Naive thymus-derived CD4-positive, alpha-beta T cell (primary cell): ENCODE data around the gene NPLOC4. TPM values are rescaled to one million over a fixed set of nuclear protein-coding genes. Genes with fewer than 3 reads are reported as not detected.

Experiments used
- ATAC-seq: fragments of 150-1000 bp; cut with Tn5 transposase; 2 replicates; pipeline ENCODE4 v1.10.0; 2021; ENCODE audit warnings: mild to moderate bottlenecking, moderate library complexity
- CTCF ChIA-PET: fragments of 350-600 bp; sonication (Branson Sonifier 250); formaldehyde crosslinking; loops from one replicate; lab custom pipeline; 2021; ENCODE audit warnings: antibody characterized with exemption; lab: Charles Lee
- POLR2A ChIA-PET: fragments of 350-600 bp; sonication (Branson Sonifier 250); formaldehyde crosslinking; loops from one replicate; lab custom pipeline; 2021; ENCODE audit warnings: antibody characterized with exemption, inconsistent platforms; lab: Charles Lee
- DNase-seq, 9 donors: peaks; one replicate each; pipeline versions ENCODE4 v3.0.0 to v3.0.0-alpha.2; 2020 to 2022; ENCODE audit warnings: mixed read lengths in 1 of 9
- H3K27ac ChIP-seq: one replicate; pipeline ENCODE4 v1.7.0; 2013; ENCODE audit warnings: mild to moderate bottlenecking, low read depth, low read length, moderate library complexity
- H3K27me3 ChIP-seq, 2 donors: one replicate each; pipeline ENCODE4 v1.7.0; 2013; ENCODE audit warnings: low read length in 2 of 2, mild to moderate bottlenecking in 2 of 2, moderate library complexity in 2 of 2; ENCODE audit not compliant: control insufficient read depth in 2 of 2, insufficient read depth in 2 of 2
- H3K36me3 ChIP-seq, 3 experiments: 1 replicate in 2 of 3; 2 replicates in 1 of 3; pipeline ENCODE4 v1.7.0; 2013; ENCODE audit warnings: low read length in 3 of 3, mild to moderate bottlenecking in 3 of 3, moderate library complexity in 1 of 3; ENCODE audit not compliant: insufficient read depth in 3 of 3, control insufficient read depth in 2 of 3
- H3K4me1 ChIP-seq, 2 donors: one replicate each; pipeline ENCODE4 v1.7.0; 2013; ENCODE audit warnings: low read length in 2 of 2, mild to moderate bottlenecking in 2 of 2, moderate library complexity in 1 of 2; ENCODE audit not compliant: control insufficient read depth in 2 of 2, insufficient read depth in 2 of 2
- H3K4me3 ChIP-seq: 2 replicates; pipeline ENCODE4 v1.7.0; 2013; ENCODE audit warnings: mild to moderate bottlenecking, low read length
- H3K9me3 ChIP-seq, 3 experiments: 1 replicate in 2 of 3; 2 replicates in 1 of 3; pipeline ENCODE4 v1.7.0; 2013; ENCODE audit warnings: low read length in 3 of 3; ENCODE audit not compliant: control insufficient read depth in 2 of 3
- H3K27ac Mint-ChIP-seq, 9 donors: one replicate each; pipeline ENCODE4 v1.8.0; 2020 to 2022; ENCODE audit warnings: mixed read lengths in 9 of 9, mild to moderate bottlenecking in 8 of 9, moderate library complexity in 5 of 9, inconsistent platforms in 2 of 9
- H3K27me3 Mint-ChIP-seq, 5 donors: one replicate each; pipeline ENCODE4 v1.8.0; 2021 to 2022; ENCODE audit warnings: mixed read lengths in 5 of 5, mild to moderate bottlenecking in 1 of 5
- H3K36me3 Mint-ChIP-seq, 5 donors: one replicate each; pipeline ENCODE4 v1.8.0; 2020 to 2022; ENCODE audit warnings: mixed read lengths in 5 of 5, mild to moderate bottlenecking in 3 of 5, inconsistent platforms in 1 of 5
- H3K4me1 Mint-ChIP-seq, 7 donors: one replicate each; pipeline ENCODE4 v1.8.0; 2020 to 2022; ENCODE audit warnings: mixed read lengths in 7 of 7, mild to moderate bottlenecking in 3 of 7, inconsistent platforms in 1 of 7
- H3K4me3 Mint-ChIP-seq, 10 donors: one replicate each; pipeline ENCODE4 v1.8.0; 2020 to 2022; ENCODE audit warnings: mild to moderate bottlenecking in 10 of 10, mixed read lengths in 10 of 10, moderate library complexity in 6 of 10, inconsistent platforms in 2 of 10
- H3K9me3 Mint-ChIP-seq, 11 donors: one replicate each; pipeline ENCODE4 v1.8.0; 2020 to 2022; ENCODE audit warnings: mixed read lengths in 11 of 11, mild to moderate bottlenecking in 4 of 11, inconsistent platforms in 1 of 11, moderate library complexity in 1 of 11
- intact Hi-C, 2 donors: fragments of 100-400 bp; cut with micrococcal nuclease; formaldehyde crosslinking; loops; one replicate each; pipeline ENCODE4 v1.15.1; 2023
- polyA plus RNA-seq, 2 donors: library from polyadenylated mRNA; unstranded; fragments of 300-500 nt; fragmentation: Illumina TruSeq; gene quantifications; one replicate each; pipeline ENCODE4 v1.2.3, GENCODE V29; 2021
- total RNA-seq, 6 experiments: library from RNA in 5 of 6; stranded (reverse) in 5 of 6; gene quantifications; 1 replicate in 5 of 6; 2 replicates in 1 of 6; pipeline ENCODE4 v1.2.3 and lab custom pipeline; 2021 to 2026

NPLOC4 gene
- total and polyA plus RNA-seq, 7 experiments from 2014 or later: 47.8 to 125 (median 84.2) TPM

- Histone ChIP-seq H3K9me3 (no peaks in the 10 kb centered on the region), H3K27me3 (no peaks in the 10 kb centered on the region), H3K4me3 (no peak overlapping the region), H3K27ac (no peak overlapping the region), H3K4me1 (peaks cover 0 to 5% of the 10 kb centered on the region in 2 donors), H3K36me3 (no peaks in the 10 kb centered on the region)
- DNase-seq (no peak), ATAC-seq (no peak)
- Mint-ChIP-seq H3K36me3 (no peaks in the 10 kb centered on the region), H3K27me3 (peaks cover 0 to 22% (median 4%) of the 10 kb centered on the region in 5 donors), H3K27ac (no peak overlapping the region), H3K4me3 (peak overlapping the region in 1 of 10 donors; percentile 39), H3K4me1 (peaks cover 0 to 6% (median 4%) of the 10 kb centered on the region in 7 donors), H3K9me3 (no peaks in the 10 kb centered on the region)
- intact Hi-C loops: no loop called here
- ChIA-PET POLR2A (no interaction called here), CTCF (no interaction called here)
Observed at GRCh38 chr17:81524039-81524864, 112.7 kb downstream of the NPLOC4 start.

GRCh38 chr17:81523402-81524038 lies 113.4 kb downstream of the NPLOC4 start:
- POLR2A ChIA-PET: no interaction called here
- Histone ChIP-seq H3K9me3 (no peaks in the 10 kb centered on the region), H3K4me3 (no peak overlapping the region), H3K27ac (no peak overlapping the region), H3K36me3 (no peaks in the 10 kb centered on the region), H3K27me3 (no peaks in the 10 kb centered on the region), H3K4me1 (peaks cover 0 to 7% of the 10 kb centered on the region in 2 donors)
- peaks cover 0 to 22% (median 4%) of the 10 kb centered on the region in 5 donors for H3K27me3 Mint-ChIP-seq
- H3K36me3 Mint-ChIP-seq: no peaks in the 10 kb centered on the region
- no peak overlapping the region for H3K4me3 Mint-ChIP-seq
- intact Hi-C loops: no loop called here
- ATAC-seq: no peak
- H3K9me3 Mint-ChIP-seq: no peaks in the 10 kb centered on the region
- no peak for DNase-seq
- H3K4me1 Mint-ChIP-seq: peaks cover 0 to 6% (median 4%) of the 10 kb centered on the region in 7 donors
- CTCF ChIA-PET: no interaction called here
- no peak overlapping the region for H3K27ac Mint-ChIP-seq

- H3K36me3 ChIP-seq: no peaks in the 10 kb centered on the region
- no peak overlapping the region for H3K4me3 ChIP-seq
- ChIA-PET POLR2A (no interaction called here), CTCF (no interaction called here)
- DNase-seq (no peak), ATAC-seq (no peak)
- Mint-ChIP-seq H3K27me3 (peaks cover 0 to 22% (median 4%) of the 10 kb centered on the region in 5 donors), H3K4me1 (peaks cover 4 to 13% (median 7%) of the 10 kb centered on the region in 7 donors), H3K4me3 (no peak overlapping the region), H3K36me3 (peaks cover 0 to 2% (median 0%) of the 10 kb centered on the region in 5 donors), H3K9me3 (no peaks in the 10 kb centered on the region), H3K27ac (no peak overlapping the region)
- no peaks in the 10 kb centered on the region for H3K9me3 ChIP-seq
- no peak overlapping the region for H3K27ac ChIP-seq
- intact Hi-C loops: no loop called here
- peaks cover 0 to 14% of the 10 kb centered on the region in 2 donors for H3K4me1 ChIP-seq
- H3K27me3 ChIP-seq: no peaks in the 10 kb centered on the region
Observed at GRCh38 chr17:81522491-81523401, 114.2 kb downstream of the NPLOC4 start.

- Histone ChIP-seq H3K9me3 (no peaks in the 10 kb centered on the region), H3K4me3 (peak overlapping the region; percentile 51), H3K27me3 (no peaks in the 10 kb centered on the region), H3K36me3 (no peaks in the 10 kb centered on the region), H3K4me1 (peaks cover 0 to 28% of the 10 kb centered on the region in 2 donors), H3K27ac (no peak overlapping the region)
- CTCF ChIA-PET: interaction anchor here (0.6 to 2.7 kb wide), 4 partner anchors 30 to 934 kb away, joined by 4 to 18 read pairs (median 6); partner anchors contain the start of gene FAAP100
- DNase-seq (no peak), ATAC-seq (no peak)
- Mint-ChIP-seq H3K27me3 (peaks cover 0 to 22% (median 0%) of the 10 kb centered on the region in 5 donors), H3K4me3 (peak overlapping the region in 6 of 10 donors; percentile 28 to 84 (median 46)), H3K27ac (peak overlapping the region in 3 of 9 donors; percentile 1 to 44 (median 15)), H3K4me1 (peaks cover 5 to 26% (median 21%) of the 10 kb centered on the region in 7 donors), H3K36me3 (peaks cover 0 to 4% (median 0%) of the 10 kb centered on the region in 5 donors), H3K9me3 (no peaks in the 10 kb centered on the region)
- intact Hi-C loops: no loop called here
- POLR2A ChIA-PET: interaction anchor here (0.5 to 3.5 kb wide), 3 partner anchors 10 to 32 kb away, joined by 3 to 27 read pairs (median 9); partner anchors contain the start of gene FAAP100
Observed at GRCh38 chr17:81520021-81520901, 116.7 kb downstream of the NPLOC4 start.

GRCh38 chr17:81519284-81520020 lies 117.5 kb downstream of the NPLOC4 start:
- peaks cover 0 to 29% of the 10 kb centered on the region in 2 donors for H3K4me1 ChIP-seq
- Mint-ChIP-seq H3K36me3 (peaks cover 0 to 6% (median 0%) of the 10 kb centered on the region in 5 donors), H3K4me3 (peak overlapping the region in 3 of 10 donors; percentile 57 to 84 (median 57)), H3K4me1 (peaks cover 8 to 28% (median 23%) of the 10 kb centered on the region in 7 donors), H3K27ac (no peak overlapping the region), H3K27me3 (peaks cover 0 to 21% (median 0%) of the 10 kb centered on the region in 5 donors), H3K9me3 (no peaks in the 10 kb centered on the region)
- peak overlapping the region; percentile 52 for H3K27ac ChIP-seq
- no peaks in the 10 kb centered on the region for H3K36me3 ChIP-seq
- ChIA-PET POLR2A (interaction anchor here (0.5 to 3.5 kb wide), 7 partner anchors 9 to 280 kb away, joined by 3 to 27 read pairs (median 3); partner anchors contain the start of genes FAAP100, NDUFAF8 and TEPSIN), CTCF (interaction anchor here (0.6 to 2.7 kb wide), 9 partner anchors 11 to 935 kb away, joined by 3 to 18 read pairs (median 4); partner anchors contain the start of gene FAAP100)
- no peaks in the 10 kb centered on the region for H3K9me3 ChIP-seq
- peak; percentile 74 for ATAC-seq
- H3K4me3 ChIP-seq: peak overlapping the region; percentile 51
- no peaks in the 10 kb centered on the region for H3K27me3 ChIP-seq
- peak; percentile 59 to 76 (median 70) for DNase-seq
- intact Hi-C loops: loop anchor here (1.0 to 10.0 kb wide), 4 partner anchors 34 to 225 kb away; partner anchors contain the start of gene SLC38A10 (in 1 of the 2)
